ENCODE results near the gene COL5A2.
A peak's percentile ranks its signal among the peaks of the same experiment; 100 is the strongest.

The COL5A2 gene

DNA sequence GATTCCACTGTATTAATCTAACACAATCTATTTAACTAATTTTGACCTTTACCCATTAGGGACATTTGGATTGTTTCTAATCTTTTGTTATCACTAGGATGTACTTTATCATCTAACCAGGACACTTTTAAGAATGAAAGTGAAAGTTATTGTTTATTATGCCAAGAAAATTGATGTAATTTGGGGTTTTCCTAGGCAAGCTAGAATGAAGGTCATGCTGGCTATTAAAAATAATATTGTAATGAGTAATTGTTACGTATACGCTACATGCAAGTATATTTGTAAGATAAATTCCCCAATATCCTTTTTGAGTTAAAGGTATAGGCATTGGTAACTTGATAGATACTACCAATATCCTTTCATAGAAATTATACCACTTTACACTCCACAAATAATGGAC lies 74.6 kb downstream of the COL5A2 start:
- Histone ChIP-seq H2AFZ (ENCODE audit: low read length) (peak overlapping the region; percentile 46; the same call in 1 of the 2 replicates), H3K27me3 (ENCODE audit: insufficient read depth, low read length, poor library complexity, severe bottlenecking) (no peaks in the 10 kb centered on the region), H3K9ac (ENCODE audit: low read depth, low read length, poor library complexity, severe bottlenecking) (no peak overlapping the region), H3K9me2 (replicated peaks; ENCODE audit: low read depth, low read length) (no peaks in the 10 kb centered on the region), H3K4me2 (ENCODE audit: low read depth, low read length, poor library complexity, severe bottlenecking) (peak overlapping the region; percentile 48), H3K9me3 (ENCODE audit: insufficient read depth, low read depth, low read length) (no peaks in the 10 kb centered on the region), H3K36me3 (ENCODE audit: insufficient read depth, low read length) (no peaks in the 10 kb centered on the region), H3F3A (ENCODE audit: low read depth) (no peaks in the 10 kb centered on the region), H3K4me1 (ENCODE audit: insufficient read depth, low read length, poor library complexity, severe bottlenecking) (peaks cover 7% of the 10 kb centered on the region), H3K4me3 (ENCODE audit: low read length, poor library complexity, severe bottlenecking) (peak overlapping the region; percentile 20), H4K20me1 (ENCODE audit: insufficient read depth, low read length, poor library complexity, severe bottlenecking) (no peaks in the 10 kb centered on the region), H3K79me2 (ENCODE audit: insufficient read depth, low read length) (no peaks in the 10 kb centered on the region)
- no peak for TF ChIP-seq EZH2phosphoT487 (IDR thresholded peaks at IDR 0.05; ENCODE audit: borderline replicate concordance)
- no peak for TF ChIP-seq CTCF (conservative IDR thresholded peaks at IDR 0.05; ENCODE audit: low read length)

DNA sequence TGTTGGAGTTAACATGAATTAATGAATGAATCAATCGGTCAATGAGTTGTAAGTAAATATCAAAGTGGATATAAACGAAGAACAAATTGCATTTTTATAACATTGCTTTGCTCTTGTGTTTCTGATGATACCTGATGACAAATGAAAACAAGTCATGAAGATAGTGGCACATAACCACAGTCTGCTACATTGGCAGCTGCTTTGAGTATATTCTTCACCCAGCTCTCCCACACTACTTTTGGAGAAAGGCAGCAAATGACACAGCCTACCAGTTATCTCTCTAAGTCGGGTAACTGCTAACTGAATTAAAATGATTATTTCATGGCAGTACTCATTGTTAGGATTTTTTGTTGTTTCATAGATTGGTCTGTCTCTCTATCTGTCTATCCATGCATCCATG lies 76.8 kb downstream of the COL5A2 start:
- Histone ChIP-seq H3K27me3 (ENCODE audit: insufficient read depth, low read length, poor library complexity, severe bottlenecking) (no peaks in the 10 kb centered on the region), H3K36me3 (ENCODE audit: insufficient read depth, low read length) (no peaks in the 10 kb centered on the region), H3K9me2 (replicated peaks; ENCODE audit: low read depth, low read length) (no peaks in the 10 kb centered on the region), H3K4me2 (ENCODE audit: low read depth, low read length, poor library complexity, severe bottlenecking) (no peak overlapping the region), H3K4me3 (ENCODE audit: low read length, poor library complexity, severe bottlenecking) (no peak overlapping the region), H2AFZ (ENCODE audit: low read length) (no peak overlapping the region), H3K9me3 (ENCODE audit: insufficient read depth, low read depth, low read length) (no peaks in the 10 kb centered on the region), H3K9ac (ENCODE audit: low read depth, low read length, poor library complexity, severe bottlenecking) (no peak overlapping the region), H3K4me1 (ENCODE audit: insufficient read depth, low read length, poor library complexity, severe bottlenecking) (peaks cover 7% of the 10 kb centered on the region), H3K79me2 (ENCODE audit: insufficient read depth, low read length) (no peaks in the 10 kb centered on the region), H4K20me1 (ENCODE audit: insufficient read depth, low read length, poor library complexity, severe bottlenecking) (no peaks in the 10 kb centered on the region), H3F3A (ENCODE audit: low read depth) (no peaks in the 10 kb centered on the region)
- TF ChIP-seq CTCF (conservative IDR thresholded peaks at IDR 0.05; ENCODE audit: low read length) (no peak), EZH2phosphoT487 (IDR thresholded peaks at IDR 0.05; ENCODE audit: borderline replicate concordance) (no peak)

DNA sequence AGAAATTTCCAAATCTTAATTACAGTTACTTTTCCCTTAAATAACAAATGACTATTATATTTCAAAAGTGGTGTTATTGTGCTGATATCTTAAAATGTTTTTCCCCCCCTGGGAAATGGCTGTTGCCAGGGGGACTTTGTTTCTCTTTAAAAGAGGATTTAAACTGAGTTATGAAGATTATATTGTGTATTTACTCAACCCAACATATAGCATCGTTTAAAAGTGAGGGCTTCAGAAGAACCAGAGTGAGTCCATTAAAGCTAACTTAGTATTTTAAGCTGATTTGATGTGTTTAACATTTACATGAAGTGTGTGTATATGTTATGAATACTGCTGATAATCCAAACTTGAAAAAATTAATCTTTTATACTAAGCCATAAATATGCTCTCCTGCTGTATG lies 81.6 kb downstream of the COL5A2 start:
- TF ChIP-seq EZH2phosphoT487 (IDR thresholded peaks at IDR 0.05; ENCODE audit: borderline replicate concordance) (no peak), CTCF (conservative IDR thresholded peaks at IDR 0.05; ENCODE audit: low read length) (no peak)
- Histone ChIP-seq H3K4me3 (ENCODE audit: low read length, poor library complexity, severe bottlenecking) (no peak overlapping the region), H3F3A (ENCODE audit: low read depth) (no peaks in the 10 kb centered on the region), H3K4me2 (ENCODE audit: low read depth, low read length, poor library complexity, severe bottlenecking) (no peak overlapping the region), H4K20me1 (ENCODE audit: insufficient read depth, low read length, poor library complexity, severe bottlenecking) (no peaks in the 10 kb centered on the region), H3K36me3 (ENCODE audit: insufficient read depth, low read length) (no peaks in the 10 kb centered on the region), H3K4me1 (ENCODE audit: insufficient read depth, low read length, poor library complexity, severe bottlenecking) (no peaks in the 10 kb centered on the region), H2AFZ (ENCODE audit: low read length) (no peak overlapping the region), H3K9me2 (replicated peaks; ENCODE audit: low read depth, low read length) (no peaks in the 10 kb centered on the region), H3K27me3 (ENCODE audit: insufficient read depth, low read length, poor library complexity, severe bottlenecking) (no peaks in the 10 kb centered on the region), H3K9me3 (ENCODE audit: insufficient read depth, low read depth, low read length) (no peaks in the 10 kb centered on the region), H3K9ac (ENCODE audit: low read depth, low read length, poor library complexity, severe bottlenecking) (no peak overlapping the region), H3K79me2 (ENCODE audit: insufficient read depth, low read length) (no peaks in the 10 kb centered on the region)
